Stomach smooth muscle (tissue), 2 donors: Measurements from ENCODE around the gene SLC25A53.
A peak's percentile ranks its signal among the peaks of the same experiment; 100 is the strongest.
"Not testable (repeated sequence)": the region's sequence is repeated elsewhere in the genome, so short reads cannot be mapped to it uniquely, and the experiment has no call there.

Source experiments
- H3K27ac ChIP-seq: one replicate; pipeline ENCODE4 v1.7.0; 2013; ENCODE audit warnings: mild to moderate bottlenecking, low read length, inconsistent platforms
- H3K27me3 ChIP-seq, 2 donors: one replicate each; pipeline ENCODE4 v1.7.0; 2013; ENCODE audit warnings: low read length in 2 of 2; ENCODE audit not compliant: insufficient read depth in 2 of 2, control insufficient read depth in 1 of 2
- H3K36me3 ChIP-seq, 2 donors: one replicate each; pipeline ENCODE4 v1.7.0; 2013; ENCODE audit warnings: low read length in 2 of 2; ENCODE audit not compliant: control insufficient read depth in 2 of 2, insufficient read depth in 2 of 2
- H3K4me1 ChIP-seq: one replicate; pipeline ENCODE4 v1.7.0; 2013; ENCODE audit warnings: low read length; ENCODE audit not compliant: control insufficient read depth, insufficient read depth
- H3K4me3 ChIP-seq, 2 donors: one replicate each; pipeline ENCODE4 v1.7.0; 2013; ENCODE audit warnings: low read length in 2 of 2
- H3K9ac ChIP-seq, 2 donors: one replicate each; pipeline ENCODE4 v1.7.0; 2013; ENCODE audit warnings: low read length in 2 of 2, mild to moderate bottlenecking in 1 of 2
- H3K9me3 ChIP-seq, 2 donors: one replicate each; pipeline ENCODE4 v1.7.0; 2013; ENCODE audit warnings: low read length in 2 of 2; ENCODE audit not compliant: control insufficient read depth in 2 of 2
- donor health status: healthy.
- donor health status: Pancreatic carcinoma.

The SLC25A53 gene

DNA sequence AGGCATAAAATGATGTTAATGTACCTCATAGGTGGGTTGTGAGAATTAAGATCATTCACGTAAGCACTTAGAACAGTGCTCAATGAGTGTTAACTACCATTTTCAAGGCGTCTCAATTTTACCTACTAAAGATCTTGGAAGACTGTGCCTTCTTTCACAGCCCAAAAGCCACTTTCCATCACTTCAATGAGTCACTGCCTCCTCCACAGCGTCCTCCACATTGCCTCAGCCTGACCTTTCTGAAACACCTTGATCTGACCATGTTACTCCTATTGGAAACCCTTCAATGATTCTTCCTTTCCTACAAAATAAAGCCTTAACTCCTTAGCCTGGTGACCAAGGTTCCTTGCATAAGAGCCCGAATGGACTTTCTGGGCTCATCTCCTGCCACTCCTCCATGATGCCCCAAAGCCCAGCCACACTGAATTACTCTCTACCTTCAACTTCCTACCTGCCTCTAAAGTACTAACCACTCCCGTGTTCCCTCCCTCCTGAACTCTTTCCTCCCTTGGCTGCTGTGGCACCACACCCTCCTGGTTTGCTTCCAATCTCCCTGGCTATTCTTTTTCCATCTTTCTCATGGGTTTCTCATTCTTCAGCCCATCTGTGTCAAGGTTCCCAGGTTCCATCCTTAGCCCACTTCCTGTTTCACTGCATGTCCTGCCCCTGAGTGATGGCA, 22.1 kb downstream of the SLC25A53 start:
- Histone ChIP-seq H3K27ac (no peak overlapping the region), H3K4me3 (no peak overlapping the region), H3K27me3 (peaks cover 0 to 22% of the 10 kb centered on the region in 2 donors), H3K9me3 (no peaks in the 10 kb centered on the region), H3K4me1 (no peaks in the 10 kb centered on the region), H3K9ac (no peak overlapping the region), H3K36me3 (peaks cover 0 to 6% of the 10 kb centered on the region in 2 donors)

- Histone ChIP-seq H3K36me3 (peaks cover 0 to 6% of the 10 kb centered on the region in 2 donors), H3K4me1 (no peaks in the 10 kb centered on the region), H3K9me3 (no peaks in the 10 kb centered on the region), H3K4me3 (no peak overlapping the region), H3K27me3 (peaks cover 0 to 16% of the 10 kb centered on the region in 2 donors), H3K27ac (no peak overlapping the region), H3K9ac (no peak overlapping the region)
Measured at GRCh38 chrX:104130808-104131207, 26.0 kb downstream of the SLC25A53 start.

GRCh38 chrX:104126856-104127255, 30.0 kb downstream of the SLC25A53 start:
- no peak overlapping the region for H3K27ac ChIP-seq
- H3K27me3 ChIP-seq: peaks cover 0 to 4% of the 10 kb centered on the region in 2 donors
- H3K4me3 ChIP-seq: no peak overlapping the region
- H3K9ac ChIP-seq: no peak overlapping the region
- H3K36me3 ChIP-seq: peaks cover 0 to 6% of the 10 kb centered on the region in 2 donors
- no peaks in the 10 kb centered on the region for H3K9me3 ChIP-seq
- no peaks in the 10 kb centered on the region for H3K4me1 ChIP-seq

GRCh38 chrX:104122829-104123228, 34.0 kb downstream of the SLC25A53 start:
- Histone ChIP-seq H3K9me3 (no peaks in the 10 kb centered on the region), H3K27me3 (no peaks in the 10 kb centered on the region), H3K27ac (no peak overlapping the region), H3K9ac (no peak overlapping the region), H3K4me1 (no peaks in the 10 kb centered on the region), H3K36me3 (no peaks in the 10 kb centered on the region), H3K4me3 (no peak overlapping the region)

DNA sequence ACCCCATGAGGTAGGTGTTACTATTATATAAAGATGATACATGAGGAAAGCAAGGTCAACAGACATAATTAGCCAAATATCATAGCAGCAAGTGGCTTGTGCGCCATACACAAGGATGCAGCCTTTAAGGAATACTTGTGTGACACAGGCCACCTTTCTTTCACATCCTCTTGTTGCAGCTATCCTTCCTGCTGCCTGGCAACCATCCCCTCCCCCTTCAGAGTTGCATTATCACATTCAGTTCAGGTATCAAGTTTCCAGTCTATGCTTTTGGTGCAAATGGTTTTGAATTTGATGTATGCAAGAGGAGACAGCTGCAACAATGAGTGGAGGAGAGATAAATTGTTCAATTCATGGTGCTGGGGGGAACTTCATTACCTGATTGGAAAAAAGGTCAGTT, 38.0 kb downstream of the SLC25A53 start:
- Histone ChIP-seq H3K27me3 (peaks cover 0 to 9% of the 10 kb centered on the region in 2 donors), H3K27ac (no peak overlapping the region), H3K4me1 (no peaks in the 10 kb centered on the region), H3K9ac (no peak overlapping the region), H3K4me3 (no peak overlapping the region), H3K9me3 (no peaks in the 10 kb centered on the region), H3K36me3 (no peaks in the 10 kb centered on the region)

DNA sequence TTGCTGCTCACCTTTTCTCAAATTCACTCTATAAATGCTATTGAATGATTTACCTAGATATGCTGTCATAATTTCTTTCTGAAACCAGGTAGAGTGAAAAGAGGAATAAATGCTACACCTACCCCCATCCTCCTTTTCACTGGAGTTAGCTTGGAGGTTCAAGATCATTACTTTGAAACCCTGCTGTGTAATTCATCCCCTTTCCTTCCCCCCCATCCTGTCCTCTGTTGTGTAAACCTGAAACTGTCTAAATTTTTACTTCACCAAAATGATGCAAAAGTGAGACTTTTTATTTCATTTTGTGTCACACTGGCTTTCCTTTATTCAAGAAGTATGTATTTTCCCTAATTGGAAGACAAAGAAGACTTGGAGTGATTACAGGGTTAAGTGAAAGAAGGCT, 39.0 kb downstream of the SLC25A53 start:
- Histone ChIP-seq H3K4me1 (no peaks in the 10 kb centered on the region), H3K27ac (no peak overlapping the region), H3K9me3 (no peaks in the 10 kb centered on the region), H3K9ac (no peak overlapping the region), H3K27me3 (peaks cover 0 to 9% of the 10 kb centered on the region in 2 donors), H3K4me3 (no peak overlapping the region), H3K36me3 (no peaks in the 10 kb centered on the region)

DNA sequence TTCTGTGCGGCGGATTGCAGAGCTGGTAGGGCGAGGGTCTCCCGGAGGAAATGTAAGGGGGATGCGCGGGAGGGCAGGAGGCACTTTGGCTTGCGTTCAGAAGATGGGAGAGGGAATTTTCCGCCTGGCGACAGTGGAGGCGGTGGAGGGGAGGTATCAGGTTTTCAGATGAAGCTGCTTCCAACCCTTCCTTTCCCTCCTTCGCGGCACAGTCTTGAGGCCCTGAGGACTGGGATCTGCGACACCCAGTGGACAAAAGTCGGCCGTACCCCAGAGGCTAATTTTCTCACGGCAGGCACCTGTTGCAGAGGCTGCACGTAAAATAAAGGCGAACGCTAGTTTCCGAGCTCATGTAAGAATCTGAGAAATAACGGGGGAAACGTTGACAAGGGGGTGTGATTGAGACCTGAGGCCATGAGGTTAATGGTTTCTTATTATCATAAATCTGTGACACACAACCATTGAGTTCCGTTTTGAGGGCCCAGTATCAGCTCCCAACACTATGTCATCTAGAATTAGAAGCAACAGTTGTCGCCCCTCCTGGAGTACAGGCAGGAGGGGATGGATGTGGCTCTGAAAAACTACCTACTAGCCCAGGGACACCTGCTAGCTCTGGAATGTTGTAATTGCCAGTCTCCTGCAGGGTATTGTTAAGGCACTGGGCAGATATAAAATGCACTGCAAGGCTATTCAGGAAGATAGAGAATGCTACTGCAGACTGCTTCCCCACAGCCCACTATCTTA, 43.4 kb downstream of the SLC25A53 start:
- peak overlapping the region in 1 of 2 donors; percentile 48 for H3K9ac ChIP-seq

GRCh38 chrX:104112326-104112951, 44.4 kb downstream of the SLC25A53 start, which contains the start of gene ZCCHC18:
Gene ZCCHC18 (plus strand): TSS chrX:104112523. CDS start chrX:104114112, 1,589 bp downstream.
- H3K36me3 ChIP-seq: no peaks in the 10 kb centered on the region
- peaks cover 0 to 13% of the 10 kb centered on the region in 2 donors for H3K27me3 ChIP-seq
- peak within 1 kb of the TSS; percentile 63 to 78 for H3K4me3 ChIP-seq
- H3K9ac ChIP-seq: peak within 1 kb of the TSS; percentile 48 to 66
- H3K4me1 ChIP-seq: peaks cover 2% of the 10 kb centered on the region
- no peaks in the 10 kb centered on the region for H3K9me3 ChIP-seq
- peak within 1 kb of the TSS; percentile 67 for H3K27ac ChIP-seq

More for the DNA sequence above, 43.4 kb downstream of the SLC25A53 start:
- H3K9me3 ChIP-seq: no peaks in the 10 kb centered on the region
- peaks cover 2% of the 10 kb centered on the region for H3K4me1 ChIP-seq
- H3K27me3 ChIP-seq: peaks cover 0 to 13% of the 10 kb centered on the region in 2 donors
- no peaks in the 10 kb centered on the region for H3K36me3 ChIP-seq
- peak overlapping the region; percentile 67 for H3K27ac ChIP-seq
- peak overlapping the region; percentile 63 to 78 for H3K4me3 ChIP-seq

- not testable (repeated sequence) for H3K9me3 ChIP-seq, H3K27ac ChIP-seq, H3K4me3 ChIP-seq, H3K9ac ChIP-seq, H3K4me1 ChIP-seq, H3K36me3 ChIP-seq
- H3K27me3 ChIP-seq: peaks cover 0 to 16% of the 10 kb centered on the region in 2 donors
Measured at GRCh38 chrX:104110491-104111240, 46.1 kb downstream of the SLC25A53 start.

DNA sequence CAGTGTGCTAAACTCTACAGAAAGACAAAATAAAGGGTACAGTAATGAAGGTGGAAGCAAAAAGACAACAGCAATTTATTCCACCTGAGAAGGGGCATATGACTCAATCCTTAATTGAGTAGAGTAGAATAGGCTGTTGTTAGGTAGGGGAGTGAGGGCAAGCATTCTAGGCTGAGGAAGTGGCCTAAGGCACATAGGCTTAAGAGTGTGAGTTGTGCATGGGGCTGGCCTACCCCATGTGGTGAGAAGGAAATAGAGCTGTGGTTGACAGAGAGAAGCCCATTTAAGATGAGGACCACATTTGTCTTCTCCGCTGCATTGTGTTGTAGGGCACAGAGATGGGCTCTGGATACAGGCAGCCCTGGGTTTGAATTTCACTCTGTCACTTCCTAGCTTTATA, 47.9 kb downstream of the SLC25A53 start:
- no peak overlapping the region for H3K27ac ChIP-seq
- H3K4me1 ChIP-seq: peaks cover 2% of the 10 kb centered on the region
- no peaks in the 10 kb centered on the region for H3K9me3 ChIP-seq
- H3K27me3 ChIP-seq: peaks cover 0 to 11% of the 10 kb centered on the region in 2 donors
- H3K4me3 ChIP-seq: no peak overlapping the region
- no peaks in the 10 kb centered on the region for H3K36me3 ChIP-seq
- H3K9ac ChIP-seq: no peak overlapping the region
